Camera-type eye (tissue), 1 donor: ENCODE data around the gene SLAMF9. TPM values are rescaled to one million over a fixed set of nuclear protein-coding genes. Genes with fewer than 3 reads are reported as not detected.

Experiments
- total RNA-seq: library from RNA; depleted of rRNA; stranded (reverse); fragments of >200 nt; gene quantifications from one replicate; pipeline ENCODE4 v1.2.3, GENCODE V29; 2014

Gene SLAMF9
- not detected for total RNA-seq

DNA sequence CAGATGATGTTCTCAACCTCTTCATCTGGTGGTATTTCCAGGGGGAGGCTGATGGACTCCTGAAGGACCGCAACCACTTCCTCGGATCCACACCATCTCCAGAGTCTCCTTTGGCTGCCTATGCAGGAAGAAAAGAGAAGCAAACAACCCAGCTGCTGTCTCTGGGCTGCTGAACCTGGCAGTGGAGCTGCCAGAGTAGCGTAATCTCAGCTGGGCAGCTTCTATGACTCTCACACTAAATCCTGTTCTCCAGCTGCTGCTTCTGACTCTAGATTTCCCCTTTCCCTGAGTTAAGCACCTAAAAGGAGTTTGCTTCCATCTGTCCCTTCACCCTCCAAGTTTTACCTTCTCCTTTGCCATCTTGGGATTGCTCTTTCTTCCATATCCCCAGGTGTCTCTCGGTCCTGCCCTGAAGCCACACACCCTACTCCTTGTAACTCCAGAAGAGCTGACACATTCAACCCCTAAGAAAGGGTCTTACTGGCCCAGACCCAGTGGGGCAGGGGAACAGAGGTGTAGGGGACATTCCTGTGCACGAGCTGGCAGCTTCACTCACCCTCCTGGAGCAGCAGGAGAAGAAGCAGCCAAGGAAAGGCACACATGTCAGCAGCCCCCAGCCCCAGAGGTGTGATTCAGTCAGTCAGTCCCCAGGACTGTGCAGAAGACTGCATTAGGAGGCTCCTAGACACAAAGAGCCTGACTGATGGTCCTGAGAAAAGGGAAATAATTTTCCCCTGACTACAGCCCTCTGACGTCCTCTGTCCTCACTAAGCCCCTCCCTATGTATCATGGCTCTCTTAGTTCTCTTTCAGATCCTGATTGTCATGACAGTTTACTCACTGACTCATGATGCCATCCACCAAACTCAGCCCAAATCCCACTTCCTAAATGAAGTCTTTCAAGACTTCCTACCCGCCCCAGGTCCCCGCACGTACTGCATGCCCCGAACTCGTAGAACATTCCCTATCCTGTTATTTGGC, at the start of gene SLAMF9:
Gene SLAMF9 (minus strand): TSS at position 702 of the 980 bp plus-strand sequence. CDS start 100 bp downstream, at position 602.

DNA sequence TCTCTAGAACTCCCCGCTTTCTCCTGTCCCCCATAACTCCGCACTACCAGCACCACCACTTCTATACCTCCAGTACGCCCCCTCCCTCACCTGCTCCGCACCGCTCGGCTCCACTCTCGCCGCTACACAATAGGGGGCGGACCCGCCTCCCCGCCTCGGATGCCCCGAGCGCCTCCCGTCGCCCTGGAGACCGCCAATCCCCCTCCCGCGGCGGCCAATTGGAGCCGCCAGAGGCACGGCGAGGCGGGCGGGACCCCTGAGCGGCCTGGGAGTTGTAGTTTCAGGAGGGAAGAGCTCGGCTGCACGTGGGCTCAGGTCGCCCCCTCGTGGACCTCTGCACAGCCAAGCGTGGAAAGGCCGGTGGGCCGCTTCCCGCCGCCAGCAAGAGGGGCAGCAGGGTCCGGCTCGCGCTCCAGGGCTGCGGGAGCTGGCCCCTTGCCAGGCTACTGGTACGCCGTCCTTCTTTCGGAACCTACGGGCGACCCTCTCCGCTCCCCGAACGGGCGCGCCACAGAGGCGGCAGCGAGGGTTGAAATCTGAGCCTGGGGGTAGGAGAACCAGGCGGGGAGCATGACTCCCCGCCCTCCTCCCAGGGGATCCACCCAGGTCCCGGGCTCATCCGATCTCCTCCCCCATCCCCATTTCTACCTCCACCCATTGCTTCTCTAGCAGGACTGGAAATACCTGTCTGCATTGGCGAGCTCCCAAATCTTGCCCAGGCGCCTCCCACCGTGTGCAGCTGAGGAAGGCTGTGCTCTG, 8.4 kb downstream of the SLAMF9 start, which contains the start of gene IGSF9:
Gene IGSF9 (minus strand): TSS at position 131 of the 759 bp plus-strand sequence. CDS start 2,159 bp downstream, outside the sequence.

DNA sequence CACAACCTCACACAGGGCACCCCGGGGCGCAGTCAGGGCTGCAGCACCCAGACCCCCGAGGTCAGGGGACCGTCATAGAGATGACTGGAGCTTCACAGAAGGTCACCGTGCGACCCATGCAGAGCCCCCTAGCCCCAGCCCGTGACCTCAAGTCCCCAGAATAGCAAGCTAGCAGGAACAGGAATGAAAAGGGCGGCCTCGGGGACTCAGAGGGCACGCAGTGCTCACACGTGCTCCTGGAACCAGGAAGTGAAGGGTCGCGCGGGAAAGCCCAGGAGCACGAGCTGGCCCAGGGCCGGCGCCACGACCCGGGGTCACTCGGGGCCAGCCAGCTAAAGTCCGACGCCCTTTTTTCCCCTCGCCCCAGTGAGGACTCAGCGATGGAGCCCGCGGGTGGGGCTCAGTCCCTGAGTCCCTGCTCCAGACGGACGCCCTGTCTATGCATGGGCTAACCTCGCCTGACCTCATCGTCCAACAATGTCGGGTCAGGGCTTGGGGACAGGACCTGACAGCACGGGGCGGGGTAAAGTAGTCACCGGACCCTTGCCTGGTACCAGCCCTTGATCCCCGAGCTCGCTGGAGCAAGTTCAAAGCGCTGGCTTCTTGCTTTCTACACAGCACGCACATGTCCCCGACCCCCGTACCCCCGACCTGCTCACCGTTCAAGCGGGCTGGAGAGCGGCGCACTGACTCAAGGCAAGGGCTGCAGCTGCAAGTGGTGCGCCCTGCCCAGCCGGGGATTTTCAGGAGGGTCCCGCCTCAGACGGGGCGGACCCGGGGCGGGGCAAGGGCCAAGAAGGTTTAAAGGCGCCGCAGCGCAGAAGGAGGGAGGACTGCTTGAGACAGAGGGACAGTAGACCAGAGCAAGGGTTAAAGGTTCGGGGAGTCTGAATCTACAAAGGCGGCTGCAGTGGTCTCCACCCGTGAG, 29.0 kb downstream of the SLAMF9 start, which contains the start of gene TAGLN2:
Gene TAGLN2 (minus strand): TSS at position 717 of the 928 bp plus-strand sequence. CDS start 4,998 bp downstream, outside the sequence.

Other genes starting within 250 kb of the SLAMF9 start
- not detected for gene CRP, start 239.6 kb downstream of the SLAMF9 start, total RNA-seq
- 14.7 TPM for gene DUSP23, start 173.3 kb downstream of the SLAMF9 start, total RNA-seq
- 0.16 TPM for gene FCRL6, start 151.9 kb downstream of the SLAMF9 start, total RNA-seq
- 0.60 TPM for gene SLAMF8, start 127.4 kb downstream of the SLAMF9 start, total RNA-seq
- gene VSIG8, start 91.6 kb downstream of the SLAMF9 start, total RNA-seq, result not detected
- not detected for gene CFAP45, start 54.1 kb downstream of the SLAMF9 start, total RNA-seq
- 113 TPM for gene TAGLN2, start 28.7 kb downstream of the SLAMF9 start, total RNA-seq
- 63.3 TPM for gene IGSF9, start 8.6 kb downstream of the SLAMF9 start, total RNA-seq
- gene PIGM, start 77.8 kb upstream of the SLAMF9 start, total RNA-seq, result 11.6 TPM
- 7.6 TPM for gene KCNJ10, start 115.9 kb upstream of the SLAMF9 start, total RNA-seq
- gene KCNJ9, start 127.3 kb upstream of the SLAMF9 start, total RNA-seq, result 4.1 TPM
- 37.5 TPM for gene IGSF8, start 144.4 kb upstream of the SLAMF9 start, total RNA-seq
- 50.0 TPM for gene ATP1A2, start 161.5 kb upstream of the SLAMF9 start, total RNA-seq
- 0.60 TPM for gene ATP1A4, start 197.4 kb upstream of the SLAMF9 start, total RNA-seq
- gene CASQ1, start 236.3 kb upstream of the SLAMF9 start, total RNA-seq, result 35.8 TPM